Measurements from ENCODE around the gene C7orf57. TPM values are rescaled to one million over a fixed set of nuclear protein-coding genes. Genes with fewer than 3 reads are reported as not detected.

C7orf57 gene
- total and polyA plus RNA-seq, 4 donors = 1.6 to 14.5 (median 5.8) TPM

- no peak for TF ChIP-seq CTCF (IDR thresholded peaks at IDR 0.05; ENCODE audit: control extremely low read depth, extremely low read depth)
- H3K27me3 ChIP-seq (ENCODE audit: control insufficient read depth in 3 of 3, insufficient read depth in 3 of 3, low read length in 2 of 3) = no peaks in the 10 kb centered on the region
- DNase-seq (peak in 1 of 3 donors; percentile 15), ATAC-seq (ENCODE audit: insufficient read depth, low FRiP score) (no peak)
- WGBS, 2 donors = 72 to 84% methylated on average over 6 of the region's 6 CpGs
- no peak overlapping the region for H3K27ac ChIP-seq (ENCODE audit: low read depth in 1 of 2, low read length in 1 of 2)
- no peak overlapping the region for H3K9ac ChIP-seq (ENCODE audit: insufficient read depth in 1 of 2, low read length in 2 of 2)
- H3K9me3 ChIP-seq (ENCODE audit: control insufficient read depth in 4 of 4, insufficient read depth in 3 of 4, low read length in 3 of 4) = no peaks in the 10 kb centered on the region
- H3K4me3 ChIP-seq = no peak overlapping the region
- no peaks in the 10 kb centered on the region for H3K36me3 ChIP-seq (ENCODE audit: control insufficient read depth in 4 of 4, insufficient read depth in 4 of 4, low read length in 4 of 4)
- H3K4me1 ChIP-seq (ENCODE audit: control insufficient read depth in 5 of 5, insufficient read depth in 5 of 5, low read length in 5 of 5) = peaks cover 0 to 6% (median 0%) of the 10 kb centered on the region in 5 donors
Measured at GRCh38 chr7:48083114-48083830, 47.9 kb downstream of the C7orf57 start.

GRCh38 chr7:48084727-48085432, 49.5 kb downstream of the C7orf57 start:
- ATAC-seq (ENCODE audit: insufficient read depth, low FRiP score) (peak; percentile 21), DNase-seq (peak in 1 of 3 donors; percentile 12)
- Histone ChIP-seq H3K9me3 (ENCODE audit: control insufficient read depth in 4 of 4, insufficient read depth in 3 of 4, low read length in 3 of 4) (no peaks in the 10 kb centered on the region), H3K36me3 (ENCODE audit: control insufficient read depth in 4 of 4, insufficient read depth in 4 of 4, low read length in 4 of 4) (no peaks in the 10 kb centered on the region), H3K4me1 (ENCODE audit: control insufficient read depth in 5 of 5, insufficient read depth in 5 of 5, low read length in 5 of 5) (peaks cover 0 to 12% (median 0%) of the 10 kb centered on the region in 5 donors), H3K27ac (ENCODE audit: low read depth in 1 of 2, low read length in 1 of 2) (peak overlapping the region; percentile 35 to 76), H3K4me3 (no peak overlapping the region), H3K9ac (ENCODE audit: insufficient read depth in 1 of 2, low read length in 2 of 2) (no peak overlapping the region), H3K27me3 (ENCODE audit: control insufficient read depth in 3 of 3, insufficient read depth in 3 of 3, low read length in 2 of 3) (peaks cover 0 to 4% (median 0%) of the 10 kb centered on the region in 3 donors)
- 64 to 71% methylated on average over 9 of the region's 9 CpGs for WGBS, 2 donors
- TF ChIP-seq CTCF (IDR thresholded peaks at IDR 0.05; ENCODE audit: control extremely low read depth, extremely low read depth) = no peak

- Histone ChIP-seq H3K27ac (ENCODE audit: low read depth in 1 of 2, low read length in 1 of 2) (peak overlapping the region; percentile 35 to 76), H3K4me3 (no peak overlapping the region), H3K4me1 (ENCODE audit: control insufficient read depth in 5 of 5, insufficient read depth in 5 of 5, low read length in 5 of 5) (peaks cover 0 to 14% (median 0%) of the 10 kb centered on the region in 5 donors), H3K36me3 (ENCODE audit: control insufficient read depth in 4 of 4, insufficient read depth in 4 of 4, low read length in 4 of 4) (no peaks in the 10 kb centered on the region), H3K9ac (ENCODE audit: insufficient read depth in 1 of 2, low read length in 2 of 2) (no peak overlapping the region), H3K27me3 (ENCODE audit: control insufficient read depth in 3 of 3, insufficient read depth in 3 of 3, low read length in 2 of 3) (peaks cover 0 to 6% (median 0%) of the 10 kb centered on the region in 3 donors), H3K9me3 (ENCODE audit: control insufficient read depth in 4 of 4, insufficient read depth in 3 of 4, low read length in 3 of 4) (no peaks in the 10 kb centered on the region)
- DNase-seq (no peak), ATAC-seq (ENCODE audit: insufficient read depth, low FRiP score) (no peak)
- WGBS, 2 donors = 89 to 100% methylated on average over 1 of the region's 1 CpG
- no peak for TF ChIP-seq CTCF (IDR thresholded peaks at IDR 0.05; ENCODE audit: control extremely low read depth, extremely low read depth)
Measured at GRCh38 chr7:48085433-48085791, 50.1 kb downstream of the C7orf57 start.

All from lung (tissue), 12 donors.